HG02852 (cell line): ENCODE results near the gene IRF2BPL.
"Not testable (repeated sequence)": the region's sequence is repeated elsewhere in the genome, so short reads cannot be mapped to it uniquely, and the experiment has no call there.

Experiments used
- ATAC-seq: cut with Tn5 transposase; IDR thresholded peaks from one replicate; pipeline ENCODE4 v1.9.1; 2021; ENCODE audit warnings: mild to moderate bottlenecking, moderate library complexity; ENCODE audit not compliant: unreplicated experiment

IRF2BPL gene

DNA sequence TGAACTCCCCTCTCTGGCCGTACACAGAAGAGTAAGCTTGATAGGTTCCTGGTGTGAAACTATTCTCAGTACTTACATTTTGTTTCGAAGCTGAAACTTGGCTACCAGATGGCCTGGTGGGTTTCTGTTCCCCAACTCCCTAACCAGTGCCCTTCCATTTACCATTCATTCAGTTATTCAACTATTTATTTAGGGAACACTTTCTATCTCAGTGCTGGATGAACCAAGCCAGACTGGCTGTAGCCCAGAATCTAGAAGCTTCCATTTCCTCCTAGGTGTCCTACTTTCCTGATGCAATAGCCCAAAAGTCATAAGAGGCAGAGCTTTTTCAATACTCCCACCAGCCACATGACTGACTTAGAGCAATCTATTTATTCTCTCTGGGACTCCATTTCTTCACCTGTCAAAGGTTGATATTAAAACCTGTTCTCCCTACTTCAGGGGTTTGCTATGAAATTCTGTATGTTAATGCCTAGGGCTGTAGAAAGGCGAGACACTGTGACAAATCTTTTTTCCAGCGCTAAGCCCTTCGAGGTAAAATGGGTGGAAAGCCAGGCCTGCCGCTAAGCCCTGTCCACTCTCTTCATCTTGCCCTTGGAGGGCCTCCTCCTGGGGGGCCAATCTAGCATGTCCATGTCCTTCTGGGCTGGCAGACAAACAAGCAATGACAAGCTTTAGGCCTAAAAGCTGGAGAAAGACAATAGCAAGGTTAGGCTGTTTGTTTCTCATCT lies 8.1 kb upstream of the IRF2BPL start:
- no peak for ATAC-seq

DNA sequence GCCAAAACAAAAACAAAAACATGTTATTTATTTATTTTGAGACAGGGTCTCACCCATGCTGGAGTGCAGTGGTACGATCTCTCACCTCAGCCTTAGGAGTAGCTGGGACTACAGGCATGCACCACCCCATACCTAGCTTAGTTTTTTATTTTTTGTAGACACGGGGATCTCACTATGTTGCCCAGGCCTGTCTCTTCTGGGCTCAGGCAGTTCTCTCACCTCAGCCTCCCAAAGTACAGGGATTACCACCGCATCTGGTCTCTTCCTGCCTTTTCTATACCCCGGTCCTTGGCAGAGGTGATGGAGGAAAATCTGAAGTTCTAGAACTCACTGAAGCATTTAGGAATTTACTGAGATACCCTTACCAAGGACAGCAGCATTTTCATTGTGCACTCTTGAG lies 6.8 kb upstream of the IRF2BPL start:
- no peak for ATAC-seq

DNA sequence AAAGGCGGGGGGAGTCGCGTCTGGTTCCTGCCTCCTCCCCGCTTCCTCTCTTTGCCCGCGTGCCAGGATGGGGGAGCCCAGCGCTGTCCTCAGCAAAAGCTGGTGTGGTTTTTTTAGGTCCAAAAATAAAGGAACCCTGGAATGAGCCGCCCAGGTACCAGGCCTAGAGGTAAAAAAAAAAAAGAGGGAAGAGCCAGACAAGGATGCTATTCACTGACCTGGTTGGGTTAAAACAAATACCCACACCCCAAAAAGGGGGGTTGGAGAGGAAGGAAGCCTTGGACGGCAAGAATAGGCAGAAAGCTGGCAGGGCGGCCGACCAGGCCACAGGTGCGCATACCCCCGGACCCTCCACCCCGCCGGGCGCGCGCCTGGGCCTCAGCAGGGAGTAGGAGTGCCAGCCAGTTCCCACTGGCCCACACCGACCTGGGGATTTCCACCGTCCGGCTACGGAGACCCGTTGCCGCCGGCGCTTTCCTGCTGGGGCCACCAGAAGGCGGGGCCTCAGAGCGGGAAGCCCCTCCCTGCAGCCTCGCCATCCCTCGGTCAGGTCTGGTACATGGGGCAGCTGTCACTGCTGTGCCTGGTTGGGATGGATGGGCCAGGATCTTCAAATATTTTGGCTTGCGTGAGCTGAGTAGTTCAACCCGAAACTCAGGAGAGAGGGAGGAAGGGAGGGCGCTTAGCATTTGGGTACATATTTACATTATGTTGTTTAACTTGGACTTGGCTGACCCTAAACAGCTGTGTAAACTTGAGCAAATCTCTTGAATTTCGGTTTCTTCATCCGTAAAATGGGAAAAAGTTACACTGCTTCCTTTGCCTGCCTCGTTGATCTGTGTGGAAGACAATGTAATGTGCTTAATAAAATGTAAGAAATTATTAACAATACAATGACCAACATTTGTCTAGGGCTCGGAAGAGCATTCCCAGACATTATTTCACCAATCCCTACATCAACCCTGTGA lies 5.4 kb upstream of the IRF2BPL start:
- peak; percentile 68 for ATAC-seq

DNA sequence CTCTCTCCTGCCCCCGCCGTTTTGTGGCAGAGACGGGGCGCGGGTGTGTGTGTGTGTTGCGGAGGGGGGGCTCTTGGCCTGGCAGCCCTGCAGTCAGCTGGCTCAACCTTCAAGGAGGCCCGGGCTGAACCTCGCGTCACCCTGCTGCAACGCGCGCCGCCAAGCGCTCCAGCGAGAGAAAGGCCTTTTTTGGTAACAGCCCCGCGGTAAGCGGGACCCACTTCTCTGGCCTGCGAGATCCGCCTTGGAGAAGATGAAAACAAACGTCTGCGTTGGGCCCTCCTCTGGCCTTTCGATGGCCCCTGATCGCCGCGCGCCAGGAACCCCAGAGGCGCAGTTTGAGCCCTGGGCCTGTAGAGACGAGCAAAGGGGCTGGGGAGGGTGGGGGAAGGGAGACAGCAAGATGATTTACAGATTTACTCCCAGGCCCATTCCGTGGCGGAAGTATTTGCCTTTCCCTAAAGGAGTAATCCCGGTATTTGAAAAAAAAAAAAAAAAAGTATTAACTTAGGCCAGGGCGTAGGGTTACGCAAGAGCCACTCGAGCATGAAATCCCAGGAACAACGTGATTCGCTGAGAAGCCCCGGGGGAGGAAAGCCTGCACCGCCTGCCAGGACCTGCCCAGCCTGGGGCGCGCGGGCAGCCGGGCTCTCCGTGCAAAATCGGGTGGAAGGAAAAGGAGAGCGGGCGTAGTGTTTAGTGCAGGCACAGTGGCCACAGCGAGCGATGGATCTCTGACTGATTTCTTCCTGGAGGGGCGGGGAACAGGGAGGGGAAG lies 4.5 kb upstream of the IRF2BPL start:
- peak; percentile 25 for ATAC-seq

DNA sequence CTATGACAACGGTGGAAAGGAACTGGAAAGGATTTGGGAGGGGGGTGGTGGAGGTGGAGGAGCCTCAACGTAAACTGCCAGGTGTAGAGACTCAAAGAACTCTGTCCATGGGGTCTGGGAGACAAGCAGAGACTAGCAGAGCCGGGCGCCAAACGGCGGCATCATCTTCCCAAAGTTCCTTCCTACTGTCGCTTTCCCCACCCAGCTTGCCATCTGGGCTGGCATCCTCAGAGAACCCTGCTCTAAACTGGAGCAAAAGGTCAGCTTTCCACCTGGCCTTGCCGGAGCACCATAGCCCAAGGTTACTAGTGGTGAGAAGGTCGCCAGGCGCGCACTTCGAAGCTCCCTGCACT lies 4.0 kb upstream of the IRF2BPL start:
- no peak for ATAC-seq

DNA sequence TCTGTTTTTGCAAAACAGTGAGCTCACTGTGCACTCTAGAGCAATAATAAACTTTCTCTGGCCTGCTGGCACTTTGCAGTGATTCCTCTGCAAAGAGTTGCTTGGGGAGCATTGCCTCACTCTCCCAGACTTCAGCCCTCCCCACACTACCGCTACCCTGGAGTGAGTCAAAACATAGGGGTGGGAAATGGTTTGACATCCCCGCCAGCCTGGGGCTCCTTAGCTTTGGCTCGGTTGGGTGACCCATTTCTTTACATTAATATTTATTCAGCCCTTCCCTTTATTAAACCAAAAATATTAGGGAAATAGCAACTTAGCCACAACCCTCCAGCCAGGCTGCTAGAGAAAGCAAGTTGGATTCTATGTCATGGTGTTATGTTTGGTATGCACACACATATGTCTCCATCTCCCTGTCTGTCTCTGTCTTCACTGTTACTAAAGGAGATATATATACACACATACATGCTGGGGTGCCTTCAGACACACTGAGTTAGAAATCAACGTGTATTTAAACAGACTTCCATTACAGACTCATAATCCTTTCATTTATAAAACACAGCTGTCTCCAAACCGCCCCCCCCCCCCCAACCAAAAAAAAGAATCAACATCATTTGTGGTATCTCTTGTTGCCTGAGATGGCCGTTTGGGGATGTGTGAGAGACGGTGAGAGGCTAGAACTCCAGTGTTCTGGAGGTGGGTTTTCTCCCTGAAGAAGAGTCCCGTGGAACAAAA lies 3.4 kb upstream of the IRF2BPL start:
- no peak for ATAC-seq

DNA sequence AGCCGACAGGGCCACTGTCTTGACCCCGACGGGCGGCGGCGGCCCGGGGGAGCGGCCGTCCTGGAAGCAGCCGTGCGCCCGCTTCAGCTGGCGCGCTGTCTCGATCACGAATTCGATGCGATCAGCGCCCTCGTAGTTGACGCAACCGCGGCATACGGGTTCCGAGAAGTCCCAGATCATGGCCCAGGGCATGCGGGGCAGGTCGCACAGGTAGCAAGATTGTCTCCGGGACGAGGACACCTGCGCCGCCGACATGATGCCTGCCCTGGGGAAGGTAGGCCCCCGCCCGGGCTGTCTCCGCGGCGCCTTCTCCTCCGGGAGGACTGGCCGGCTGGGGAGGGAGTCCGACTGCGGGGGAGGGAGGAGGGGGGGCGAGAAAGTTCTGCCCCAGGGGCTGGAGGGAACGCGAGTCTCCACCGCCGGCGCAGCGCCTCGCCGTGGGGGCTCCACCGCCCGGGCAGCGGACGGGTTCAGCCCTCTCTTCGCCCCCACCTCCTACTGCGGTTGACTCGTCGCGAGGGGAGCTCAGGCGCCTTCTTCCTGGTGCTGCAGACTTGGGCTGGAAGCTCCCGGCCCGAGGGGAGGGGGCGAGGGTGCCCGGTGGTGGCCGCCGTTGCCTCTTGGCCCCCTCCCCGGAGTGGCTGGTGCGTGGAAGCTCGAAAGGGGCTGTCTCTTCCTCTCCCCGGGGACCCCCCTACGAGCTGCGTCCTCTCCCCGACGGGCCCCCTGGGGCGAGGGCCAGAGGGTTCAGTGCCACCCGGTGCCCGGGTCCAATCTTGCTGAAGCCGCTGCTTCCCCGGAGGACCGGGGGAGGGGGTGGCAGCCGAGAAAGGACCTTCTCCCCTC lies 747 bp downstream of the IRF2BPL start:
- peak; percentile 38 for ATAC-seq

DNA sequence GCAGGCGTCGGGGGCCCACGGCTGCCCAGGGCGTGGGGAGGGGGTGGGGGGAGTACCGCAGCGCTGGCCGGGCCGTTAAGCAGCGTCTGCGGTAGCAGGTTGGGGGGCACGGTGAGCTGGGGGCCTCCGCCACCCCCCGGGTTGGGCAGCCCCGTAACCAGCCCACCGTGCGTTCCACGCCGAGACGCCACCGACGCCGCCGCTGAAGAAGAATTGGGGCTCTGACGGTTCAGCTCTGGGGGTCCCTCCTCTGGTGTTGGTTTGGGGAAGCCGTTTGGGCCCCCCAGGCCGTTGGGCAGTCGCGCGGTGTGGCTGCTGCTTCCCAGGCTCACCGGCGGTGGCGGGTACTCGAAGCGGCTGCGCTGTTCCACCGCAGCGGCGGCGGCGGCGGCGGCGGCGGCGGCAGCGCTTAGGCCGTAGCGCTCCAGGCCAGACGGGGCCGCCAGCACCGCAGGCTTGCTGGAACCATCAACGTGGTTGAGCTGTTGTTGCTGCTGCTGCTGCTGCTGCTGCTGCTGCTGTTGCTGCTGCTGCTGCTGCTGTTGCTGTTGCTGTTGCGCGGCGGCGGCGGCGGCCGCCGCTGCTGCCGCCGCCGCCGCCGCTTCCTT lies 1.5 kb downstream of the IRF2BPL start:
- ATAC-seq = no peak

DNA sequence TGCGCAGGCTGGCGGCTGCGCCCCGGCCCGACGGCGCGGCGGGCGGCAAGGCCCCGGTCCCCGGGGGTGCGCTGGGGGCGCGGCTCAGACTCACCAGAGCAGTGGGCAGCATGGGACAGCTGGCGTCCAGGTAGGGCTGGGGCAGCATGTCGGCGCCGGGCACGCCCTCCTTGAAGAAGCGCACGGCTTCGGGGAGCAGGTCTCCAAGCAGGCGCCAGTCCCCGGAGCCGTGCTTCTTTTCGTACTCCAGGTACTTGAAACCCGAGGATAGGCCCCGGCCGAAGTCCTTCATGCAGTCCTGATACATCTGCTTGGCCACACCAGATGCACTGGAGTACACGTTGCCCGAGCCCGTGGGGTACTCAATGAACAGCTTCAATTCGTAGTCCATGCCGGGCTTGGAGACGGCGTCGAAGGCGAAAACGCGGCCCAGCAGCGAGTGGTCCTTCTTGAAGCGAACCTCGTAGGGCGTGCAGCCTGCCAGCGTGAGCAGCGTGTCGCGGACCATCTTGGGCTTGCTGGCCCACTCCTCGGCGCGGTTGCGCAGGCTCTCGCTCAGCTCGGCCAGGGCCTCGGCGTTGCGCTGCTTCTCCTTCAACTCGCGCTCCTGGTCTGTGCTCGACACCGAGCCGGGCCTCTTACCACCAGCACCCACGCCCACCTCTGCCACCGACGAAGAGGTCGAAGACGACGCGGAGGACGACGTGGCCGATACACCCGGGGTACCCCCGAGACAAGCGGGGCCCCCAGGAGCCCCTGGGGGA lies 2.2 kb downstream of the IRF2BPL start:
- no peak for ATAC-seq

DNA sequence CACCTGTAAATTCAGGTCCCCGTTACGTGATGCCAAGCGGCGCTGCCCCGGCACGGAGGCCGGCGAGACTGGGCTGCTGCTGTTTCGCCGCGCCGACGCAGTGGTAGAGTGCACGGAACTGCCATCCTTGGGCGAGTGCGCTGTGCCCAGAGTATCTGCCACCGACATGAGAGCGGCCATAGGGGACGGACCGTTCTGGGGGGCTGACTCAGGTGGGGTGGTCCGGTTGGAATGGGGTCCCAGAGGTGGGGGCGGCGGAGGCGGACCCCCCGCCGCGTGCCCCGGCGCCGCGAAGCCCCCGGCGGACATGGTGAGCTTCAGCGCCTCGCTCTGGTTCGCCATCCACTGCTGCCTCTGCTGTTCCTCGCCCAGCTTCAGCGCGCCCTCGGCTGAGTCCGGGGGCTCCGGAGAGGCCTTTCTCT lies 2.8 kb downstream of the IRF2BPL start:
- no peak for ATAC-seq

DNA sequence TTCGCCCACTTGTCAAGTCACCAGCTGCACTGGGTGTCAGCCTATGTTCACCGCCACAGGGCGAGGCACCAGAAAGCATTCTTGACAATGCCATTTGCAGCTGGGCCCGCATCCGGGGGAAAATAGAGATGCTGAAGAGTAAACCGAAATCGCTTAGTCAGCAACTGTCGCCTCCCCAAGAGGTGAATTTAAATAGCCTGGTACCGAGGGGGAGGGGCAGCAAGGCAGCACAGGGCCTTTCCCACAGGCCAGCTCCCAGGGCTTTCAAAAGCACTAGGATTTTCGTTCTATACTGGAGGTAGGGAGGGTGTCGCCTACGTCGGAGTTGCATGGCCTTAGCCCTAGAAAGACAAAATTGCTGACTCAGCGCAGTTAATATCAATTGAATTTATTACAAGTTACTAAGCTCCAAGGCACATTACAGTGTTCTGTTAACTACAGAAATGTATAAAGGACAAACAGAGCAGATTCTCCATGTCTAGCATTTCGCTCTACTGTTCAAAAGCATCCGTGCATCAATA lies 4.3 kb downstream of the IRF2BPL start:
- no peak for ATAC-seq

DNA sequence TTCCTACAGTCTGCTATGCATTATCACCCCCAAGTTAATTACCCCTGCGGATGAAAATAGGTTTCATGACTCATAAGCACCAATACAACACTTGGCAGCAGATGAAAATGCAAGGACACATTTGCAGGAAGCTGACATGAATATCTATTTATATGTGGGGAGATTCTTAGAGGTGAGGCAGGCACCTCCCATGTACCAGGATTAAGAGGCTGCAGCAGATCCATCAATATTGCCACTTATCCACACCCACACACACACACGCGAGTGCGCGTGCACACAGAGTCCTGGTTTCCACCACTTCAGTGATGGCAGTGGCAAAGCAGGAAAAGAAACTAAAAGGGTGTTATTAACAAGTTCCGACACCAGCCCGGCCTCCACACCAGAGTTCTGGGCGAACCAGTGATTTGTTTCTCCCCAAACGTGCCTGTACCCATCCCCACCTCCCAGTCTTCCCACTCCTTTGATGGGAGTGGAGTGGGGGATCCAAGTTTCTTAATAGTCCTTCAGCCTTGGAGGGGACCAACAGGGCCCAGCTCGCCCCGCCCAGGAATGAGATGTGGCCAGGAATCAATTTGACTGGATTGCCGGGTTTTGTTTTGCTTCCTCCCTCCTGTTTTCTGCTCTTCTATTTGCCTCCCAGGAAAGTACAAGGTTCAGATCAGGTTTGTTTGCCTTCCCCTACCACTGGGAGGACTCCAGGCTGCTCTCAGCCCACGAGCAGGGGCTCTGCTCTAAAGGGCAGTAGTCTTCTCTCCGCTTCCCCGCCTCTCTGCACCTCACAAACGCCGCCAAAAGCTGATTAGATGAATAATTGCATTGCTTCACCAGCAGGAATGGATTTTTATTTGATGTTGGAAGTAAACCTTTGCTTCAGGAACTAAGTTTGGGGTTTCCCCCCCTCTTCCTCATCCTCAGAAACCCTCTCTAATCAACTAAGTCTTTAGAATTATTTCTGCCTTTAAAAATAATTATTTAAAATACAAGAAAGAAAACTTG lies 5.2 kb downstream of the IRF2BPL start:
- ATAC-seq = no peak

DNA sequence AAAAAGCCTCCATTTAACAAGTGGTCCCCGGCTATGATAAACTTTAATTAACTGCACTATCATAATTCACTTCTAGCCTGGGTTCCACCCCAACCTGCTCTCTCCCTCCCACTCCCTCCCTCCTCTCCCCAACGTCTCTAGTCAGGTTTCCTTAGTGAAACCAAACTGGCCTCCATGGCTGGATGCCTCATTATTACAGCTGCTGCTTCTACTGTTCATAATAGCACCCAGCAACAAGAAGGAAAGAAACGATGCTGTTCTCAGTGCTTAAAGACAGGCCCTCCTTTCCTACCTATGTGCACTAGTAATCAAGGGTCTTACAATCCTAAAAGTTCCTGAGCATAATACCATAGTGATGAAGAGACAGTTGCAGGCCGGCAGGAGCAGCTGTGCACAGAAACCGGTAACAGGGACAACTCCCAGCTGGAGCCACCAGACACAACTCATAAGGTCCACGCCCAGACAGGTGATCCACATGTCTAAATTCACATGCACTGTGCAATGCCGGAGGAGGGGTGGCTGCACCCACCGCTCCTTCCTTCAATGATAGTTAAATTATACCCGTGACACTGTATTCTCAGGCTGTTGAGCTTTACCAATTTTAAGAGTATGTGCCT lies 6.2 kb downstream of the IRF2BPL start:
- peak; percentile 73 for ATAC-seq

DNA sequence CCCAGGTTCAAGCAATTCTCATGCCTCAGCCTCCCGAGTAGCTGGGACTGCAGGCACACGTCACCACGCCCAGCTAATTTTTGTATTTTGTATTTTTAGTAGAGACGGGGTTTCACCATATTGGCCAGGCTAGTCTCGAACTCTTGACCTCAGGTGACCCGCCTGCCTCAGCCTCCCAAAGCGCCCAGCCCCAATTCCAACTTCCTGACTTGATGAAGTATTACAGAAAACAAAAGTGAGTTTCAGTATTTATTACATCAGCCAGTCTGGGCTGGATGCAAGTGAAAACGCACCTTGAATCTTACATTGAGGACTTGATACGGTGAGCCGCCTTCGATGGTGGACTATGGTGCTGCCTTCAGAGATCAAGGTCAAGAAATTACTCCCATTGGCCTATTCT lies 7.1 kb downstream of the IRF2BPL start:
- ATAC-seq = not testable (repeated sequence)

DNA sequence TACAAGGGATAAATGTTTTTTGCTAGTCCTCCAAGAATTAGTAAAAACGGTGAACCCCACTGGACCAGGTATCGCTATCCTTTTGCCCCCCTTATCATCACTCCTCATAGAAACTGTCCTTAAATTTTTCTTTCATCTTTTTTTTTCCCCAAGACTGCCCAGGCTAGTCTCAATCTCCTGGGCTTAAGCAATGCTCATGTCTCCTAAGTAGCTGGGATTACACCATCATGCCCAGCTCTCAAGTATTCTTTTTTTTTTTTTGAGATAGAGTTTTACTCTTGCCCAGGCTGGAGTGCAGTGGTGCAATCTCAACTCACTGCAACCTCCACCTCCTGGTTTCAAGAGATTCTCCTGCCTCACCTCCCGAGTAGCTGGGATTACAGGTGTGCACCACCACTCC lies 9.7 kb downstream of the IRF2BPL start:
- ATAC-seq = no peak

DNA sequence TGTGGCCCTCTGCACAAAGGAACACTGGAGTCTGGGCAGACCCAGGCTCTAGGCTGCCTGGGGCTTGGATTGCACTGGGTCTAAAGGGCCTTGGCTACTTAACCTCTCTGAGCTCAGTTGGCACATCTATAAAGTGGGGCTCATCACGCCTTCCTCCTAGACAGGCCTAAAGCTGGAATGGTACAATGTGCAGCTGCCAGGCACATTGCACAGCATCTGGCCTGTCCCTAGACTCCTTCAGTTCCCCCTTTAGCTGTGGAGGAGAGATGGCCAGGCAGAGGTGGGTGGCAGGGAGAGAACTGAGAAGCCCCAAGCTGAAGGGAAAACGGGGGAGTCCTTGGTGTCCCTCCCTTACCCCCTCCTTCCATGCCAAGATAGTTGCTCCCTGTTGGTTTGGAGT lies 10.8 kb downstream of the IRF2BPL start:
- no peak for ATAC-seq

DNA sequence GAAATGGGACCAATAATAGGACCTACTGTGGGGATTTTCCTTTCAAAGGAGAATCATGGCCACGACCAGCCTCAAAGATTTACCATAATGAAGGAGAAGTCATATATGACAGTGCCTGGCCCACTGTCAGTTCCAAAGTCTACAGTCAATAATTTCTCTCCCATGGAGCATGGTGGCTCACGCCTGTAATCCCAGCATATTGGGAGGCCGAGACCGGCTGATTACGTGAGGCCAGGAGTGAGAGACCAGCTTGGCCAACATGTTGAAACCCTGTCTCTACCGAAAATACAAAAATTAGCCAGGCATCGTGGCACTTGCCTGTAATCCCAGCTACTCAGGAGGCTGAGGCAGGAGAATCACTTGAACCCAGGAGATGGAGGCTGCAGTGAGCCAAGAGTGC lies 13.8 kb downstream of the IRF2BPL start:
- no peak for ATAC-seq
